Stimulated activated memory B cell treated with anti-CD40 and anti-IgM and Interleukin-4, amounts not matched to agents 10 μg/mL and 1 μg/mL and 100 μg/mL, for 72 hours (primary cell): ENCODE measurements around the gene OTOF.

ENCODE experiments used
- ATAC-seq: fragments of 150-1000 bp; cut with Tn5 transposase; 2 replicates; pipeline ENCODE4 v1.10.0; 2021
- H3K27ac Mint-ChIP-seq: one replicate; pipeline ENCODE4 v1.8.0; 2022; ENCODE audit warnings: mild to moderate bottlenecking, mixed read lengths
- H3K27me3 Mint-ChIP-seq: one replicate; pipeline ENCODE4 v1.8.0; 2022; ENCODE audit warnings: mixed read lengths
- H3K36me3 Mint-ChIP-seq: one replicate; pipeline ENCODE4 v1.8.0; 2022; ENCODE audit warnings: mixed read lengths
- H3K4me1 Mint-ChIP-seq: one replicate; pipeline ENCODE4 v1.8.0; 2022; ENCODE audit warnings: mixed read lengths
- H3K4me3 Mint-ChIP-seq: one replicate; pipeline ENCODE4 v1.8.0; 2022; ENCODE audit warnings: mild to moderate bottlenecking, moderate library complexity, mixed read lengths
- H3K9me3 Mint-ChIP-seq: one replicate; pipeline ENCODE4 v1.8.0; 2022; ENCODE audit warnings: mixed read lengths

Gene OTOF

DNA sequence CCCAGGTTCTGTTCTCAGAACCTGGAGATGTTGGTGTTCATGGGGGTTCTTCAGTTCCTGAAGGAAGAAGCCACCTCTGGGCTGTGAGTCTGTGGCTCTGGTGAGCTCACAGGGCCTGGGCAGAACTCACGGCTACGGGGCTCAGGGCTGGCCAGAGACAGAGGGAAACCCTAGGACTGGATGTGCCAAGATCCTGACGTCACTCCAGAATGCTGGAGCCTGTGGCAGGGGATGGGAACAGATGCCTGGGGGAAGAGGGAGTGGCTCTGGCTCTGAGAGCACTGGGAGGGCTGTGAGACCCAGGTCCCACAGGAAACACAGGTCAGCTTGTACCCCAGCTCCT is at the start of gene OTOF:
TSS of gene OTOF (minus strand) at position 214 of the 343 bp plus-strand sequence.
- Mint-ChIP-seq H3K4me3 (no peak within 1 kb of the TSS), H3K9me3 (peaks cover 4% of the 10 kb centered on the region), H3K4me1 (peaks cover 6% of the 10 kb centered on the region), H3K27ac (no peak within 1 kb of the TSS), H3K27me3 (peaks cover 11% of the 10 kb centered on the region), H3K36me3 (no peaks in the 10 kb centered on the region)
- no peak for ATAC-seq

GRCh38 chr2:26526589-26526988 is 48.7 kb upstream of the OTOF start:
- H3K36me3 Mint-ChIP-seq = no peaks in the 10 kb centered on the region
- H3K27me3 Mint-ChIP-seq = peaks cover 29% of the 10 kb centered on the region
- no peak for ATAC-seq
- no peak overlapping the region for H3K4me3 Mint-ChIP-seq
- H3K27ac Mint-ChIP-seq = no peak overlapping the region
- no peaks in the 10 kb centered on the region for H3K9me3 Mint-ChIP-seq
- no peaks in the 10 kb centered on the region for H3K4me1 Mint-ChIP-seq

- no peaks in the 10 kb centered on the region for H3K36me3 Mint-ChIP-seq
- no peaks in the 10 kb centered on the region for H3K9me3 Mint-ChIP-seq
- no peak overlapping the region for H3K4me3 Mint-ChIP-seq
- H3K27me3 Mint-ChIP-seq = peaks cover 29% of the 10 kb centered on the region
- ATAC-seq = no peak
- H3K4me1 Mint-ChIP-seq = no peaks in the 10 kb centered on the region
- H3K27ac Mint-ChIP-seq = no peak overlapping the region
Observed at GRCh38 chr2:26526105-26526504, 48.2 kb upstream of the OTOF start.

- H3K36me3 Mint-ChIP-seq = no peaks in the 10 kb centered on the region
- no peak overlapping the region for H3K27ac Mint-ChIP-seq
- H3K4me1 Mint-ChIP-seq = no peaks in the 10 kb centered on the region
- H3K9me3 Mint-ChIP-seq = no peaks in the 10 kb centered on the region
- no peak overlapping the region for H3K4me3 Mint-ChIP-seq
- no peak for ATAC-seq
- H3K27me3 Mint-ChIP-seq = peaks cover 22% of the 10 kb centered on the region
Observed at GRCh38 chr2:26523750-26524149, 45.8 kb upstream of the OTOF start.

DNA sequence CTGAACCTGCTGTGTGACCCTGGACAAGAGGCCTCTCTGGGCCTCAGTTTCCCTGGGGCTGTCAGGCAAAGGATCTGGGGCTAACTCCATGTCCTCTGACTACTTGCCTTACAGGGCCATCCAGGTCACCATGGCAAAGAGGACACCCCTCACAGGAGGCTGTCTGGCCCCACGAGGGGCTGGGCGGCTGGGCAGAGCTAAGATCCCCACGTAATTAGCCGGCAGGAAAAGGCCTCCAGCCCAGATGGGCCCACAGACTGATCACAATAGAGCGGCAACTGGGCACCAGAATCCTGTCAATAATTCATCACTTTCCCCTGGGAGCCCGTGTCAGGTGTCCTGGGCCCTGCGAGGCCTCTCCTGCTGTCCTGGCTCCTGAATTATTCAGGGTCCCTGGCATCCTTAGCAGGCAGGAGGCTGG is 44.8 kb upstream of the OTOF start:
- H3K4me3 Mint-ChIP-seq = no peak overlapping the region
- peaks cover 22% of the 10 kb centered on the region for H3K27me3 Mint-ChIP-seq
- no peaks in the 10 kb centered on the region for H3K4me1 Mint-ChIP-seq
- no peak overlapping the region for H3K27ac Mint-ChIP-seq
- no peak for ATAC-seq
- no peaks in the 10 kb centered on the region for H3K36me3 Mint-ChIP-seq
- H3K9me3 Mint-ChIP-seq = no peaks in the 10 kb centered on the region

GRCh38 chr2:26522325-26522724 is 44.4 kb upstream of the OTOF start:
- Mint-ChIP-seq H3K4me1 (no peaks in the 10 kb centered on the region), H3K9me3 (no peaks in the 10 kb centered on the region), H3K27me3 (peaks cover 22% of the 10 kb centered on the region), H3K36me3 (no peaks in the 10 kb centered on the region), H3K4me3 (no peak overlapping the region), H3K27ac (no peak overlapping the region)
- ATAC-seq = no peak

DNA sequence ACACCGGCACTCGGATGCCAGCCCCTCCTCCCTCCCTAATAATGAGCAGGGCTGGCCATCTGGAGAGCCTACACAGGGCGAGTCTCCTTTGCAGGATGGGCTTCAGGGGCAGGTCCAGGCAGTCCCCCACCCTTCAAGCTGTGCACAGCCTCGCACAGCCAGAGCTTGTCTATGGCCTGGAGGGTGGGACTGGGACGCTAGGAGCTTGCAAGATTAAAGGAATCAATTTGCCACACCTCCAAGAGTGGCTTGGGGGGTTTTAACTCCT is 43.9 kb upstream of the OTOF start:
- H3K4me1 Mint-ChIP-seq = no peaks in the 10 kb centered on the region
- H3K36me3 Mint-ChIP-seq = no peaks in the 10 kb centered on the region
- H3K27ac Mint-ChIP-seq = no peak overlapping the region
- no peaks in the 10 kb centered on the region for H3K9me3 Mint-ChIP-seq
- no peak for ATAC-seq
- H3K27me3 Mint-ChIP-seq = peaks cover 22% of the 10 kb centered on the region
- H3K4me3 Mint-ChIP-seq = no peak overlapping the region

- Mint-ChIP-seq H3K9me3 (no peaks in the 10 kb centered on the region), H3K27ac (no peak overlapping the region), H3K4me1 (no peaks in the 10 kb centered on the region), H3K27me3 (peaks cover 22% of the 10 kb centered on the region), H3K36me3 (no peaks in the 10 kb centered on the region), H3K4me3 (no peak overlapping the region)
- no peak for ATAC-seq
Observed at GRCh38 chr2:26521054-26521912, 43.4 kb upstream of the OTOF start.

- H3K4me1 Mint-ChIP-seq = no peaks in the 10 kb centered on the region
- no peak overlapping the region for H3K27ac Mint-ChIP-seq
- no peak overlapping the region for H3K4me3 Mint-ChIP-seq
Observed at GRCh38 chr2:26520148-26520449, 42.2 kb upstream of the OTOF start.

DNA sequence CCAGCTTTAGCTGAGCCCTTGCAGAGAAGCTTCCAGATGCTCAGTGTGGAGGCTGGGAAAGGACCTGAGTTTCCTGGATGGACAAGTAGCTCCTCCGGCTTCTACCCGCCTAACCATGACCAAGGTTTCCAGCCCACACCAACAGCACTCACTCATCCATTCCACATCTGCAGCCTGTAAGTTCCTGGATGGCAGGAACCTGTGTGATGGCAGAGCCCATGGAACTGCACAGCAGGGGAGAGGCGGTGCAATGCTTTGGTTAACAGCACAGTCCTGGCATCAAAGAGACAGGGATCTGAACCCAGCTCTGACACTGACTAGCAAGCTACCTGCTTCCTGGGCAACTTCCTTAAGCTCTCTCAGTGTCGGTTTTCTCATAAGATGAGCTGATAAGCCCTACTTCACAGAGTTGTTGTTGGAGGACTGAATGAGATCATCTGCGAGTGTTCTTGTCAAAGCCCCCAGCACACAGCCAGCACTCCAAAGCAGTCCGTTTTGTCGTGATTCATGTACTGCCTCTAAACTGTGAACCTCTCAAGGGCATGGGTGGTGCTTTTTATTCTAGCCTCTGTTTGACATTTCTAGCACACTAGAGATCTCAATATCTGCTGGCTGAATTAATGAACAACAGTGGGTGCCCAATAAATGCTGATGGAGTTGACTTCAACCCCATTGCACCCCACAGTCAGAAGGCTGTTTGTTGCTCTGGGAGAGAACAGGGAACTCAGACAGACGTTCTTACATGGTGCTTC is 41.6 kb upstream of the OTOF start:
- Mint-ChIP-seq H3K4me3 (no peak overlapping the region), H3K4me1 (no peaks in the 10 kb centered on the region), H3K36me3 (no peaks in the 10 kb centered on the region), H3K27ac (no peak overlapping the region), H3K27me3 (peaks cover 27% of the 10 kb centered on the region), H3K9me3 (no peaks in the 10 kb centered on the region)
- ATAC-seq = no peak

More at GRCh38 chr2:26520148-26520449, 42.2 kb upstream of the OTOF start:
- Mint-ChIP-seq H3K9me3 (no peaks in the 10 kb centered on the region), H3K27me3 (peaks cover 22% of the 10 kb centered on the region), H3K36me3 (no peaks in the 10 kb centered on the region)
- ATAC-seq = no peak

- H3K36me3 Mint-ChIP-seq = no peaks in the 10 kb centered on the region
- peaks cover 31% of the 10 kb centered on the region for H3K27me3 Mint-ChIP-seq
- no peaks in the 10 kb centered on the region for H3K9me3 Mint-ChIP-seq
- H3K4me3 Mint-ChIP-seq = no peak overlapping the region
- H3K4me1 Mint-ChIP-seq = peaks cover 5% of the 10 kb centered on the region
- H3K27ac Mint-ChIP-seq = no peak overlapping the region
- ATAC-seq = no peak
Observed at GRCh38 chr2:26516781-26517180, 38.9 kb upstream of the OTOF start.

- ATAC-seq = no peak
- H3K27ac Mint-ChIP-seq = no peak overlapping the region
- H3K9me3 Mint-ChIP-seq = no peaks in the 10 kb centered on the region
- peaks cover 5% of the 10 kb centered on the region for H3K4me1 Mint-ChIP-seq
- H3K36me3 Mint-ChIP-seq = no peaks in the 10 kb centered on the region
- H3K4me3 Mint-ChIP-seq = no peak overlapping the region
- H3K27me3 Mint-ChIP-seq = peaks cover 35% of the 10 kb centered on the region
Observed at GRCh38 chr2:26516246-26516645, 38.3 kb upstream of the OTOF start.

GRCh38 chr2:26515771-26516170 is 37.8 kb upstream of the OTOF start:
- Mint-ChIP-seq H3K9me3 (no peaks in the 10 kb centered on the region), H3K4me1 (peaks cover 5% of the 10 kb centered on the region), H3K36me3 (no peaks in the 10 kb centered on the region), H3K27ac (no peak overlapping the region), H3K4me3 (no peak overlapping the region), H3K27me3 (peaks cover 40% of the 10 kb centered on the region)
- ATAC-seq = no peak

GRCh38 chr2:26514045-26514444 is 36.1 kb upstream of the OTOF start:
- Mint-ChIP-seq H3K27ac (no peak overlapping the region), H3K27me3 (peaks cover 44% of the 10 kb centered on the region), H3K4me3 (no peak overlapping the region), H3K4me1 (peaks cover 5% of the 10 kb centered on the region), H3K9me3 (no peaks in the 10 kb centered on the region), H3K36me3 (no peaks in the 10 kb centered on the region)
- no peak for ATAC-seq

DNA sequence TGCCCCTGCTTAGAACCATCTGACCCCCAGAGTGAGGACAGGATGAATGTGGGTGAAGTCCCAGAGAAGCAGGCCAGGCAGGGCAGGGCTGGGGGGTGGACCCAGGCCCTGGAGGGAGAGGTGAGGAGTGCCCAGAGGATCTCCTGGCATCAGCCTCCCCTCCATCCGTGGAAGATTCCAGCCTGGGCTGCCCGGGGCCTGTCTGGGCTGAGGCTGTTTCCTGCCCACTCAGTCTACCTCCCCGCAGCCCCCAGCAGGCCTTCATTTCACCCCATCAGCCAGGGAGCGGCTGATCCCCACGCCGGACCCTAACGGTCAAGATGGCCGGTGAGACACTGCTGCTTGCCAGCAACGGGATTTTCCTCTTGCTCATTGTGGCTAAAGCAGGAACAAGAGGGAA is 35.3 kb upstream of the OTOF start:
- no peaks in the 10 kb centered on the region for H3K36me3 Mint-ChIP-seq
- ATAC-seq = no peak
- H3K27me3 Mint-ChIP-seq = peaks cover 44% of the 10 kb centered on the region
- H3K4me3 Mint-ChIP-seq = no peak overlapping the region
- H3K9me3 Mint-ChIP-seq = no peaks in the 10 kb centered on the region
- H3K4me1 Mint-ChIP-seq = peaks cover 5% of the 10 kb centered on the region
- H3K27ac Mint-ChIP-seq = no peak overlapping the region

DNA sequence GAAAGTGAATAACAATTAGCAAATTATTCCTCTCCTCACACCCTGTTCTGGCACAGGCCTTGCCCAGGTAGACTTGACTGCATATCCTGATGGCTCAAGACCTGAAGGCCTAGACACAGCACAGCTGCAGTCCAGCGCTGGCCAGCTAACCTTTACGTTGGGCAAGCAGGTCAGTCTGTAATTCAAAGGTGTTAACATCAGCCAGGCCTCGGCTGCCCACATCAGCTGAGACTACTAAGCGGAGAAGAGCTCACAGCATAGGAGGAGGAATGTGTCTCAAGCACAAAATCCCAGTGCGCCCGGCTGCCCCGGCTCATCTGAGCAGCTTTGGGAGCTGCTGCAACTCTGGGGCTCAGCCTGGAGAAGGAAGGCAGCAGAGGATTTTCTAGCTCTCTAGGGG is 33.5 kb upstream of the OTOF start:
- H3K4me1 Mint-ChIP-seq = peaks cover 5% of the 10 kb centered on the region
- no peak overlapping the region for H3K4me3 Mint-ChIP-seq
- no peaks in the 10 kb centered on the region for H3K9me3 Mint-ChIP-seq
- peaks cover 44% of the 10 kb centered on the region for H3K27me3 Mint-ChIP-seq
- H3K27ac Mint-ChIP-seq = no peak overlapping the region
- H3K36me3 Mint-ChIP-seq = no peaks in the 10 kb centered on the region
- no peak for ATAC-seq
